SK-N-SH treated with all-trans-retinoic acid at 6 μM for 48 hours (cell line): ENCODE data around the gene LAMB1.

ENCODE experiments used
- ATAC-seq: fragments of 200-7000 bp; cut with Tn5 transposase; 3 replicates; pipeline ENCODE4 v1.9.1; 2020; ENCODE audit warnings: mild to moderate bottlenecking, moderate library complexity
- ARNTL ChIP-seq: fragments of 450-650 bp; formaldehyde crosslinking; IDR thresholded peaks from 2 replicates; pipeline ENCODE4 v1.5.0; 2020; ENCODE audit warnings: low read depth, mild to moderate bottlenecking, moderate library complexity, borderline replicate concordance
- BACH2 ChIP-seq: fragments of 250-450 bp; sonication (Bioruptor Pico); IDR thresholded peaks from 2 replicates; pipeline ENCODE4 v1.9.0; 2021; ENCODE audit warnings: mild to moderate bottlenecking, borderline replicate concordance
- CSDC2 ChIP-seq: fragments of 250-450 bp; sonication (Bioruptor Pico); IDR thresholded peaks from 2 replicates; pipeline ENCODE4 v1.5.0; 2020; ENCODE audit warnings: mild to moderate bottlenecking, moderate library complexity
- ESRRG ChIP-seq: fragments of 250-450 bp; sonication (Bioruptor Pico); IDR thresholded peaks from 2 replicates; pipeline ENCODE4 v1.6.1; 2021; ENCODE audit warnings: mild to moderate bottlenecking
- GLIS3 ChIP-seq: fragments of 250-450 bp; sonication (Bioruptor Pico); IDR thresholded peaks from 2 replicates; pipeline ENCODE4 v1.5.0; 2020; ENCODE audit warnings: mild to moderate bottlenecking, moderate library complexity
- ISL1 ChIP-seq: fragments of 250-450 bp; sonication (Bioruptor Pico); IDR thresholded peaks from 2 replicates; pipeline ENCODE4 v2.1.2; 2022; ENCODE audit warnings: mild to moderate bottlenecking, moderate library complexity
- OSR1 ChIP-seq: fragments of 250-450 bp; sonication (Bioruptor Pico); IDR thresholded peaks from 2 replicates; pipeline ENCODE4 v1.8.0; 2022; ENCODE audit warnings: moderate library complexity, mild to moderate bottlenecking, inconsistent platforms
- RARB ChIP-seq: fragments of 250-450 bp; sonication (Bioruptor Pico); IDR thresholded peaks from 2 replicates; pipeline ENCODE4 v1.8.0; 2021; ENCODE audit warnings: mild to moderate bottlenecking, moderate library complexity
- SNAI2 ChIP-seq: fragments of 250-450 bp; sonication (Bioruptor Pico); IDR thresholded peaks from 2 replicates; pipeline ENCODE4 v1.5.0; 2020; ENCODE audit warnings: mild to moderate bottlenecking, moderate library complexity
- TCF4 ChIP-seq: fragments of 250-450 bp; sonication (Bioruptor Pico); IDR thresholded peaks from 2 replicates; pipeline ENCODE4 v1.8.0; 2021; ENCODE audit warnings: mild to moderate bottlenecking, moderate library complexity, borderline replicate concordance
- TOX ChIP-seq: fragments of 250-450 bp; sonication (Bioruptor Pico); IDR thresholded peaks from 2 replicates; pipeline ENCODE4 v1.8.0; 2021; ENCODE audit warnings: mild to moderate bottlenecking, moderate library complexity, borderline replicate concordance
- ZFP3 ChIP-seq: fragments of 250-450 bp; sonication (Bioruptor Pico); IDR thresholded peaks from 2 replicates; pipeline ENCODE4 v1.5.0; 2020; ENCODE audit warnings: mild to moderate bottlenecking, moderate library complexity
- ZFP30 ChIP-seq: fragments of 450-650 bp; formaldehyde crosslinking; IDR thresholded peaks from 2 replicates; pipeline ENCODE4 v1.5.0; 2022; ENCODE audit warnings: mild to moderate bottlenecking, moderate library complexity
- ZNF565 ChIP-seq: fragments of 450-650 bp; formaldehyde crosslinking; conservative IDR thresholded peaks from 2 replicates; pipeline ENCODE4 v1.5.0; 2020; ENCODE audit warnings: low read depth, mild to moderate bottlenecking, moderate library complexity
- ZNF70 ChIP-seq: fragments of 450-650 bp; formaldehyde crosslinking; IDR thresholded peaks from 2 replicates; pipeline ENCODE4 v1.5.0; 2020; ENCODE audit warnings: mild to moderate bottlenecking, moderate library complexity
- ZNF8 ChIP-seq: fragments of 450-650 bp; formaldehyde crosslinking; IDR thresholded peaks from 2 replicates; pipeline ENCODE4 v1.5.0; 2020; ENCODE audit warnings: mild to moderate bottlenecking, moderate library complexity
- TF ChIP-seq, protein P1 (sequence below): fragments of 250-450 bp; sonication (Bioruptor Pico); IDR thresholded peaks from 2 replicates; pipeline ENCODE4 v1.8.0; 2021; ENCODE audit warnings: low read depth, mild to moderate bottlenecking, moderate library complexity, borderline replicate concordance
- TF ChIP-seq, protein P2 (sequence below): fragments of 250-450 bp; sonication (Bioruptor Pico); IDR thresholded peaks from 2 replicates; pipeline ENCODE4 v1.5.1; 2021; ENCODE audit warnings: mild to moderate bottlenecking, moderate library complexity
- TF ChIP-seq, protein P3 (sequence below): fragments of 250-450 bp; sonication (Bioruptor Pico); IDR thresholded peaks from 2 replicates; pipeline ENCODE4 v1.8.0; 2020; ENCODE audit warnings: mild to moderate bottlenecking, moderate library complexity, borderline replicate concordance
- TF ChIP-seq, protein P4 (sequence below): fragments of 250-450 bp; sonication (Bioruptor Pico); IDR thresholded peaks from 2 replicates; pipeline ENCODE4 v1.5.0; 2020; ENCODE audit warnings: mild to moderate bottlenecking, moderate library complexity

LAMB1 gene

DNA sequence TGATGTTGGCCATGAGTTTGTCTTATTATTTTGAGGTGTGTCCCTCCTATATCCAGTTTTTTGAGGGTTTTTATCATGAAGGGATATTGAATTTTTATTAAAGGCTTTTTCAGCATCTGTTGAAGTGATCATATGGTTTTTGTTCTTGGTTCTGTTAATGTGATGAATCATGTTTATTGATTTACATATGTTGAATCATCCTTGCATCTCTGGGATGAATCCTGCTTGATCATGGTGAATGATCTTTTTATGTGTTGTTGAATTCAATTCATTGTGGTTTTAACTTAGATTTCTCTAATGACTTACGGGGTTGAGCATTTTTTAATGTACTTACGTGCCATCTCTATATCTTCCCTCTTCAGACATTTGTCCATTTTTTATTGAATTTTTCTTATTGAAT, 89.1 kb downstream of the LAMB1 start:
- TF ChIP-seq ZFP3 (no peak), RARB (CRISPR knock-in tag) (no peak), BACH2 (no peak), ZNF70 (CRISPR knock-in tag) (no peak), ISL1 (CRISPR knock-in tag) (no peak), TOX (CRISPR knock-in tag) (no peak), GLIS3 (CRISPR knock-in tag) (no peak), ZNF565 (CRISPR knock-in tag) (no peak), ESRRG (no peak), ZFP30 (CRISPR knock-in tag) (no peak)
- TF ChIP-seq, protein P1, sequence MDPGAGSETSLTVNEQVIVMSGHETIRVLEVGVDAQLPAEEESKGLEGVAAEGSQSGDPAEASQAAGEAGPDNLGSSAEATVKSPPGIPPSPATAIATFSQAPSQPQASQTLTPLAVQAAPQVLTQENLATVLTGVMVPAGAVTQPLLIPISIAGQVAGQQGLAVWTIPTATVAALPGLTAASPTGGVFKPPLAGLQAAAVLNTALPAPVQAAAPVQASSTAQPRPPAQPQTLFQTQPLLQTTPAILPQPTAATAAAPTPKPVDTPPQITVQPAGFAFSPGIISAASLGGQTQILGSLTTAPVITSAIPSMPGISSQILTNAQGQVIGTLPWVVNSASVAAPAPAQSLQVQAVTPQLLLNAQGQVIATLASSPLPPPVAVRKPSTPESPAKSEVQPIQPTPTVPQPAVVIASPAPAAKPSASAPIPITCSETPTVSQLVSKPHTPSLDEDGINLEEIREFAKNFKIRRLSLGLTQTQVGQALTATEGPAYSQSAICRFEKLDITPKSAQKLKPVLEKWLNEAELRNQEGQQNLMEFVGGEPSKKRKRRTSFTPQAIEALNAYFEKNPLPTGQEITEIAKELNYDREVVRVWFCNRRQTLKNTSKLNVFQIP (CRISPR knock-in tag), result no peak
- TF ChIP-seq, protein P2, sequence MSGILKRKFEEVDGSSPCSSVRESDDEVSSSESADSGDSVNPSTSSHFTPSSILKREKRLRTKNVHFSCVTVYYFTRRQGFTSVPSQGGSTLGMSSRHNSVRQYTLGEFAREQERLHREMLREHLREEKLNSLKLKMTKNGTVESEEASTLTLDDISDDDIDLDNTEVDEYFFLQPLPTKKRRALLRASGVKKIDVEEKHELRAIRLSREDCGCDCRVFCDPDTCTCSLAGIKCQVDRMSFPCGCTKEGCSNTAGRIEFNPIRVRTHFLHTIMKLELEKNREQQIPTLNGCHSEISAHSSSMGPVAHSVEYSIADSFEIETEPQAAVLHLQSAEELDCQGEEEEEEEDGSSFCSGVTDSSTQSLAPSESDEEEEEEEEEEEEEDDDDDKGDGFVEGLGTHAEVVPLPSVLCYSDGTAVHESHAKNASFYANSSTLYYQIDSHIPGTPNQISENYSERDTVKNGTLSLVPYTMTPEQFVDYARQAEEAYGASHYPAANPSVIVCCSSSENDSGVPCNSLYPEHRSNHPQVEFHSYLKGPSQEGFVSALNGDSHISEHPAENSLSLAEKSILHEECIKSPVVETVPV (CRISPR knock-in tag), result no peak
- ATAC-seq, result no peak

DNA sequence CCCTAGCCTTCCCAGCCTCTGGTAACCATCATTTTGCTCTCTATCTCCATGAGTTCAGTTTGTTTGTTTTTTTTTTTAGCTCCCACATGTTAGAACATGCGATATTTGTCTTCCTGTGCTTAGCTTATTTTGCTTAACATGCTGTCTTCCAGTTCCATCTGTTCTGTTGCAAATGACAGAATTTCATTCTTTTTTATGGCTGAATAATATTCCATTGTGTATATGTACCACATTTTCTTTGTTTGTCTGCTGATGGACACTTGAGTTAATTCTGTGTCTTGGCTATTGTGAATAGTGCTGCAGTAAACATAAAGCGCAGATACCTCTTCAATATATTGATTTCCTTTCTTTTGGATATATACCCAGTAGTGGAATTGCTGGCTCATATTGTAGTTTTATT, 91.0 kb downstream of the LAMB1 start:
- TF ChIP-seq, protein P3, sequence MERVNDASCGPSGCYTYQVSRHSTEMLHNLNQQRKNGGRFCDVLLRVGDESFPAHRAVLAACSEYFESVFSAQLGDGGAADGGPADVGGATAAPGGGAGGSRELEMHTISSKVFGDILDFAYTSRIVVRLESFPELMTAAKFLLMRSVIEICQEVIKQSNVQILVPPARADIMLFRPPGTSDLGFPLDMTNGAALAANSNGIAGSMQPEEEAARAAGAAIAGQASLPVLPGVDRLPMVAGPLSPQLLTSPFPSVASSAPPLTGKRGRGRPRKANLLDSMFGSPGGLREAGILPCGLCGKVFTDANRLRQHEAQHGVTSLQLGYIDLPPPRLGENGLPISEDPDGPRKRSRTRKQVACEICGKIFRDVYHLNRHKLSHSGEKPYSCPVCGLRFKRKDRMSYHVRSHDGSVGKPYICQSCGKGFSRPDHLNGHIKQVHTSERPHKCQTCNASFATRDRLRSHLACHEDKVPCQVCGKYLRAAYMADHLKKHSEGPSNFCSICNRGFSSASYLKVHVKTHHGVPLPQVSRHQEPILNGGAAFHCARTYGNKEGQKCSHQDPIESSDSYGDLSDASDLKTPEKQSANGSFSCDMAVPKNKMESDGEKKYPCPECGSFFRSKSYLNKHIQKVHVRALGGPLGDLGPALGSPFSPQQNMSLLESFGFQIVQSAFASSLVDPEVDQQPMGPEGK (CRISPR knock-in tag), result no peak
- TF ChIP-seq ZNF565 (CRISPR knock-in tag) (no peak), CSDC2 (CRISPR knock-in tag) (no peak), RARB (CRISPR knock-in tag) (no peak), TOX (CRISPR knock-in tag) (no peak), ZNF8 (CRISPR knock-in tag) (peak; percentile 89), SNAI2 (CRISPR knock-in tag) (no peak), ARNTL (no peak), OSR1 (CRISPR knock-in tag) (no peak)
- no peak for ATAC-seq

GRCh38 chr7:107909445-107909844, 93.5 kb downstream of the LAMB1 start:
- TF ChIP-seq OSR1 (CRISPR knock-in tag) (no peak), ZNF8 (CRISPR knock-in tag) (no peak), ZNF70 (CRISPR knock-in tag) (no peak), ZFP3 (no peak), SNAI2 (CRISPR knock-in tag) (no peak), BACH2 (no peak), GLIS3 (CRISPR knock-in tag) (no peak), RARB (CRISPR knock-in tag) (no peak), ZNF565 (CRISPR knock-in tag) (no peak), ESRRG (no peak), ARNTL (no peak)
- TF ChIP-seq, protein P2 (CRISPR knock-in tag), result no peak
- TF ChIP-seq, protein P4, sequence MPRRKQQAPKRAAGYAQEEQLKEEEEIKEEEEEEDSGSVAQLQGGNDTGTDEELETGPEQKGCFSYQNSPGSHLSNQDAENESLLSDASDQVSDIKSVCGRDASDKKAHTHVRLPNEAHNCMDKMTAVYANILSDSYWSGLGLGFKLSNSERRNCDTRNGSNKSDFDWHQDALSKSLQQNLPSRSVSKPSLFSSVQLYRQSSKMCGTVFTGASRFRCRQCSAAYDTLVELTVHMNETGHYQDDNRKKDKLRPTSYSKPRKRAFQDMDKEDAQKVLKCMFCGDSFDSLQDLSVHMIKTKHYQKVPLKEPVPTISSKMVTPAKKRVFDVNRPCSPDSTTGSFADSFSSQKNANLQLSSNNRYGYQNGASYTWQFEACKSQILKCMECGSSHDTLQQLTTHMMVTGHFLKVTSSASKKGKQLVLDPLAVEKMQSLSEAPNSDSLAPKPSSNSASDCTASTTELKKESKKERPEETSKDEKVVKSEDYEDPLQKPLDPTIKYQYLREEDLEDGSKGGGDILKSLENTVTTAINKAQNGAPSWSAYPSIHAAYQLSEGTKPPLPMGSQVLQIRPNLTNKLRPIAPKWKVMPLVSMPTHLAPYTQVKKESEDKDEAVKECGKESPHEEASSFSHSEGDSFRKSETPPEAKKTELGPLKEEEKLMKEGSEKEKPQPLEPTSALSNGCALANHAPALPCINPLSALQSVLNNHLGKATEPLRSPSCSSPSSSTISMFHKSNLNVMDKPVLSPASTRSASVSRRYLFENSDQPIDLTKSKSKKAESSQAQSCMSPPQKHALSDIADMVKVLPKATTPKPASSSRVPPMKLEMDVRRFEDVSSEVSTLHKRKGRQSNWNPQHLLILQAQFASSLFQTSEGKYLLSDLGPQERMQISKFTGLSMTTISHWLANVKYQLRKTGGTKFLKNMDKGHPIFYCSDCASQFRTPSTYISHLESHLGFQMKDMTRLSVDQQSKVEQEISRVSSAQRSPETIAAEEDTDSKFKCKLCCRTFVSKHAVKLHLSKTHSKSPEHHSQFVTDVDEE (CRISPR knock-in tag), result no peak
- ATAC-seq, result no peak

GRCh38 chr7:107907790-107908189, 95.2 kb downstream of the LAMB1 start:
- no peak for ATAC-seq
- TF ChIP-seq ZNF70 (CRISPR knock-in tag) (no peak), ZFP3 (no peak), SNAI2 (CRISPR knock-in tag) (no peak), ZNF8 (CRISPR knock-in tag) (no peak), ZFP30 (CRISPR knock-in tag) (no peak), ARNTL (no peak), ZNF565 (CRISPR knock-in tag) (no peak), TCF4 (no peak)
- TF ChIP-seq, protein P3 (CRISPR knock-in tag), result no peak
- TF ChIP-seq, protein P1 (CRISPR knock-in tag), result no peak
